CD4-positive, alpha-beta T cell treated with Interferon gamma for 1 hour (primary cell): Measurements from ENCODE around the gene NDRG2.
"Not testable (repeated sequence)": the region's sequence is repeated elsewhere in the genome, so short reads cannot be mapped to it uniquely, and the experiment has no call there.

Experiments used
- DNase-seq: peaks from one replicate; pipeline ENCODE4 v3.0.0-alpha.2; 2020

NDRG2 gene

DNA sequence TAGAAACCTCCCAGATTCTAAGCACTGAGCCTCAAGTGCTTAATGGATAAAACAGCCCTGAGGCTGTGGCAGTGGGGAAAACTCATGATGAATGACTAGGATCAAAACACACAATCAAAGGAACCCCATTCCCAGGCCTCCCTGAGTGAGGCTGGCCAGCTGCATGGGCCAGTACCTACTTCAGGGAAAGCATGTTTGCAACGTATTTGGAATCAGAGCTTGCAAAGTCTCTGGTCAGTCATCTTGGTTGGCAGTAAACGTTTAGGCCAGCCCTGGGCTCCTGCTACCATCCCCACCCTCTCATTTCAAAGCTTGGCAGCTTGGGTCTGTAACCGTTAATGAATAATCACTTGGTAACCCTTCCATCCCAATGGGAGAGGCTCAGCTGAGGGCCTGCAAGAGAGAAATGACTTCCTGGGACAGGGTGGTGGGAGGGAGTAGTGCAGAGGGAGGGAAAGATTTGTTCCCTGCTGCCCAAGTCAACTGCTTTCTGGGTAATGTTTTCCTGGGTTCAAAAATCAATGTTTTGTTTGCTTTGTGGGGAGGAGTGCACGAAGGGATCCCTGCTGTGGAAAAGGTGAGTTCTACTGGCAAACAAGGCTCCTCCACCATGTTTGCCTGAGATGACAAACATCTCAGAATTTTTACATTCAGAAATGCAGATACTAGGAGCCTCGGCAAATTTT lies 30.7 kb upstream of the NDRG2 start:
- DNase-seq = no peak

DNA sequence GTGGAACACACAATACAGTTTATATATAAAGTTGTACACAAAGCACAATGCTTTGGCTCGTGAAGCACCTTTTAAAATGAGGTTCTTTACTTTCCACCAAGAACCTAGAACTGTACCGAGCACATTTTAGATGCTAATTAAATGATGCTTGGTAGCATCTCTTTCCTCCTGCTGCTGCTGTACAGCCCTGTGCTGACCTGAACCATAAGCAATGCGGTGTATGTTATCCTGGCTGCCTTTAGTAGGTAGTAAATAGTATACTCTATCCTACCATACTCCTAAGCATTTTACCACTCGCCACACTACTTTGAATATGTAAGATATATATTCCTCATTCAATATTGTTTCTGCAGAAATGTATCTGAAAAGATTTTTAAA lies 29.9 kb upstream of the NDRG2 start:
- no peak for DNase-seq

DNA sequence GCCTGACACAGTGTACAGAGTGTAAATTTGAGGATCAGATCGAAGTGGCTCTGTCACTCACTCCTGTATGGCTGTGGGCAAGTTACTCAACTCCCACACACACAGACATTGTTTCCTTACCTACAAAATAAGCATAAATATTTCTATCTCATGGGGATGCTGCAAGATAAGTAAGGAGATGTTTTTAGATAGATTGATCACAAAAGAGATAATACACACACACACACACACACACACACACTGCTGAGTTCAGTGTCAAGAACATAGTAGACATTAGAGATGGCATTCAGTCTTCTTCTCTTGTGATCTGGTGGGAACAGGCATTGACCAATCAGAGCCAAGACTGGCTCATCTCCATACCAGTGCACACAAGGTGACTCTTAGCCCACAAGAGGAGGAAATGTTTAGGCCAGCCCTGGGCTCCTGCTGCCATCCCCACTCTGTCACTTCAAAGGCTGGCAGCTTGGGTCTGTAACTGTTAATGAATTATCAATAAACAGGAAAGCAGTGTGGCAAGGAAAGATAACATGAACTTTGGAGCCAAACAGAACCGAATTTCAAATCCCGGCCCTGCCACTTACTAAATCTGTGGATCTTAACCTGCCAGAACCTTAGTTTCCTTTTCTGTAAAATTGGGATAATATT lies 29.4 kb upstream of the NDRG2 start:
- no peak for DNase-seq

DNA sequence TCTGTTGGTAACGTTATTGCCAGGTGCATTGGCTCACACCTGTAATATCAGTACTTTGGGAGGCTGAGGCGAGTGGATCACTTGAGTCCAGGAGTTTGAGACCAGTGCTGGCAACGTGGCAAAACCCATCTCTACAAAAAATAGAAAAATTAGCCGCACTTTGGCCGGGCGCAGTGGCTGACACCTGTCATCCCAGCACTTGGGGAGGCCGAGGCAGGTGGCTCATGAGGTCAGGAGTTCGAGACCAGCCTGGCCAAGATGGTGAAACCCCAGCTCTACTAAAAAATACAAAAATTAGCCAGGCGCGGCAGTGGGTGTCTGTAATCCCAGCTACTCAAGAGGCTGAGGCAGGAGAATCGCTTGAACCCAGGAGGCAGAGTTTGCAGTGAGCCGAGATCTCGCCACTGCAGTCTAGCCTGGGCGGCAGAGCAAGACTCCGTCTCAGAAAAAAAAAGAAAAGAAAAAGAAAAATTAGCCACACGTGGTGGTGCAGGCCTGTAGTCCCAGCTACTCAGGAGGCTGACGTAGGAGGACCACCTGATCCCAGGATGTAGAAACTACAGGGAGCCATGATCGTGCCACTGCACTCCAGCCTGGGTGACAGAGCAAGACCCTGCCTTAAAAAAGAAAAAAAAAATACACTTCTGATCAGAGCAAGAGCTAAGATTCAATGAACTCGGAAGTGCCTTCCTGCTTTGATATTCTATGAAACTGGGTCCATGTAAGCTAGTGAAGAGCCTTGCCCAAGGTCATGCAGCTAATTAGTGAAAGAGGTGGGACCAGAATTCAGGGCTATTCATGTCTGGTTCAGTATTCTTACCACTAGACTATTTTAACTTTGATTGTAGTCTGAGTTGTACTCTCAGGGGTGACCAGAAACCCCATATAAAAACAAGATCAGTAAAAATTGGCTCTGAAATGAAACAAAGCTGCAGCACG lies 28.6 kb upstream of the NDRG2 start:
- no peak for DNase-seq

DNA sequence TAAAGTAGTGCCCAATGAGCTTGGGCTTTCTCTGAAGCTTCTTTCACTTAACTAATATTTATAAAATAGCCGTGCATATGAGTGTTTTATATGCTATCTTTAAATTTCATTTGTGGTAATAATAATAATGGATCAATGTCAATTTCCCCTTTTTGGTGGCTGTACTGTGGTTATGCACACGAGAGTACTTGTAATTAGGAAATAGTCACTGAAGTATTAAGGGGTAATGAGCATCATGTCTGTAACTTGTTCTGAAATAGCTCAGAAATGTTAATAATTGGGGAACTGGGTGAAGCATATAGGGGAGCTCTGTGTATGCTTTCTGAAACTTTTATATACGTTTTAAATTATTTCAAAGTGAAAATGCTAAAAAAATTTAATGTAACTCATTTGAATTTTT lies 25.7 kb upstream of the NDRG2 start:
- DNase-seq = no peak

DNA sequence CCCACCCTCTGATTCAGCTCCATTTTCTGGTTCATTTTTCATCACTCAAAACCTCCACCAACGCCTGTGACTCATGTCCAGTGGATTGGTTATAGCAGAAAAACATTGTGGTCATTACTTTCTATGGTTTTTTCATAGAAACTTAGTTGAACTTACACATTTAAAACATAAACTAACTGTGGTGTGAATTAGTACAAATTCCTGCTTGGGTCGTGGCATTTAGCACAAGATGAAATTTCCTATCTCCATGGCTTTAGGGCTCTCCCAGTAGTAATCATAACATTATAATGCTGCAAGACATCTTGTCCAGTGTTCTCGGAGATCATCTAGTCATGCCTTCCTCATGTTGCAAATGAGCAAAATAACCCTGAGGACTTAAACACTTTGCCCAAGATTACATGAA lies 24.4 kb upstream of the NDRG2 start:
- DNase-seq = no peak

DNA sequence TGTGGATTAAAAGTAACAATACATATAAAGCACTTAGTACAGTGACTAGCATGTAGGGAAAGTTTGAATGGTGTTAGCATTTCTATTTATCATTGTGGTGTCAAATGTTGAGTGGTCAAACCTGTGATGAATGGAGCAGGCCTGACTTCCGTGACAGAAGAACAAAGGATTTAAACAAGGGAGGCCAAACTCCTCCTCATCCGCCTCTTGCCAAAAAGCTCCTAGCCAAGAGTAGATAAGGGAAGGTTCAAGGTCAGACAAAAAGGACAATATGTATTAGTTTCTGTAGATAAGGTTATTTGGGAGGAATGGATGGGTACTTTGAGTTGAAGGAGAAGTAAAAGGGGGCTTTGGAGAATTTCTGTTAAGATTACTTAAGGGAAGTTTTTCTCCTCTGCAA lies 23.8 kb upstream of the NDRG2 start:
- DNase-seq = no peak

DNA sequence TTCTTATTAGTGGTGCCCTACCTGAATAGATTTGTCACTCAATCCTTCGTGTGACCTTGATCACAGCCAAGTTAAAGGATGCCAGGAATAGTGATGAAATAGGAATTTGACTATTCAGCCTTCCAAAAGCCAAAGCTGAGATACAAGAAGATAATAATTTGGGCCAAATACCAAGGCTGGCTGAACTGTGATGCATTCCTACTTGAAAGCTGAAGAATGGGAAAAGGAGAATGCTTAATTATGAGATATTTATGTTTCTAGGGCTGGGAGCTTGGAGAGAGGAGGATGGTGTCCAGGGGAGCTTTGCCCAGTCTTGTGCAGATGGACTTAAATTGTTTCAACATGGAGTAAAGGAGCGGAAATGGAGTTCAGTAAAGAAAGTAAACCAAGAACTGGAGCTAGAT lies 22.5 kb upstream of the NDRG2 start:
- DNase-seq = no peak

DNA sequence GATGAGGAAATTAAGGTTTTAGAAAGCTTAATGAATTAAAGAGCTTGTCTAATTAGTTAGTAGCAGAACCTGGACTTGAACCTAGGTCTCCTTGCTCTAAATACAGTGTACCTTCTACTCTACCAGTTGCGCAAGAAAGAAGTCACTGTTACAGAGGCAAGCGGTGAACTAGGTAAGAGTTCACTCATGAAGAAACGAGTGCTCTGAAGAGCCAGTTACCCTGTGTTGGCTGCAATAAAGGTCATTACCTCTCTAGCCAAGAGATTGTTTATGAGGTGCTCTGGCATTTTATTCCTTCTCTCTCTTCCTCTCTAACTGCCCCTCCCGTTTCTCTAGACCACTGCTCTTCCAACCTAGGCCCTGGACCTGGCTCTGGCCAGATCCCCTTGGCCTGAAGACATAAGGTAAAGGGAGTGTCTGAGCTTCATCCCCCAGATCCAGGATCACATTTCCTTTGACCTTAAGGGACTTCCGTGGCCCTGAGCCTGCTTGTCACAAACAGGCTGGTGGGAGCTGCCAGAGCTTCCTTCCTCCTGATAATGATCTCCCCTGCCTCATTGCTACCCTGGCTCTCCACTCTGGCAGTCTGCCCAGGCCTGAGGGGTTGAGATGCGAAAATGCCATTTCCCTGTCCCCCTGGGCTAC lies 19.2 kb upstream of the NDRG2 start:
- no peak for DNase-seq

DNA sequence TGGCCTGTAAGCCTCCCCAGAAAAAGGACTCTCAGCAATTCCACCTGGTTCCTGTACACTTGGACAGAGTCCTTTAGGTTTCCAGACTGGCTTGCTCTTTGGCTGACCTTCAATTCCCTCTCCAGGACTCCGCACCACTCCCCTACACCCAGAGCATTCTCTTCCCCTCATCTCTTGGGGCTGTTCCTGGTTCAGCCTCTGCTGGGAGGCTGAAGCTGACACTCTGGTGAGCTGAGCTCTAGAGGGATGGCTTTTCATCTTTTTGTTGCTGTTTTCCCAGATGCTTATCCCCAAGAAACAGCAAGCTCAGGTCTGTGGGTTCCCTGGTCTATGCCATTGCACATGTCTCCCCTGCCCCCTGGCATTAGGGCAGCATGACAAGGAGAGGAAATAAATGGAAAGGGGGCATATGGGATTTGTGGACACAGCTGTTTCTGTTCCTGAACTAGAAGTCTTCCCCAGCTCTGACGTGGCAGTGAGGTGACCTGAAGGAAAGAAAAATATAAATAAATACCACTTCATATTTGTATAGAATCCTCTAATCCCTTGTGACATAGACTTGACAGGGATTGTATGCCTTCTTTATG lies 18.6 kb upstream of the NDRG2 start:
- DNase-seq = no peak

DNA sequence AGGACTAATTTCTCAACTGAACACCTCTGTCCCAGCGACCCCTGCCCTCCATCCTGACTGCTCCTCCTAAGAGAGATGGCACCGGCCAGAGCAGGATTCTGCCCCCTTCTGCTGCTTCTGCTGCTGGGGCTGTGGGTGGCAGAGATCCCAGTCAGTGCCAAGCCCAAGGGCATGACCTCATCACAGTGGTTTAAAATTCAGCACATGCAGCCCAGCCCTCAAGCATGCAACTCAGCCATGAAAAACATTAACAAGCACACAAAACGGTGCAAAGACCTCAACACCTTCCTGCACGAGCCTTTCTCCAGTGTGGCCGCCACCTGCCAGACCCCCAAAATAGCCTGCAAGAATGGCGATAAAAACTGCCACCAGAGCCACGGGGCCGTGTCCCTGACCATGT lies 18.1 kb upstream of the NDRG2 start:
- DNase-seq = no peak

DNA sequence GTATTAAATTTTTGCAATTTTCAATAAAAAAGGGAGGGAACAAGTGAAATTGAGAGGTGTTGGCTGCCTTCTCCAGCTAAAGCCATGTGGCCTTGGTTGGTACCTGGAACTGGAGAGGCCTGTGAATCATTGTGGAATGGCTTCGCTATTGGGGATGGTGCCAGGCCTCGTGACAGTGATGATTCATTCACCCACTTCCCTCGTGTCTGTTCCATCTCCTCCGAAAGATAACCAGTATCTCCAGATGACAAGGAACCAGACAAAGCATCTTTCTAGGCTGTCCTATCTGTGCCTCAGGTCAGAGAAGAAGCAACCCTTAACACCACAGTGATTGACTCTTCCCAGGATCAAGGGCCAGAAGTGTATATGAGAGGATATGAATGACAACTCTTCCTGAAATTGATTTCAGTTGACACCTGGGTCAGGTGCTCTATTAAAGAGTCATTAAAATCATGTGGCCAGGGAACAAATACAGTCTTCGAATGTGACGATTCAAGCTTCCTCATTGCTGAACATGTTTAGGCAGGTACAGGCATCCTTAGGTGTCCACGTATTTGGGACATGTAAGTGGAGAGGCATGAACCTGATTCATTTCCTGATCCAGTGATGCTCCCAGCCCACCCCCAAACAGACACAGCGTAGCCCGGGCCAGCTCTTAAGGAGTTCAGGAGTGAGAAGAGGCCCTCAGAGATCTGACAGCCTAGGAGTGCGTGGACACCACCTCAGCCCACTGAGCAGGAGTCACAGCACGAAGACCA lies 17.0 kb upstream of the NDRG2 start, which contains the start of gene RNASE7:
Gene RNASE7 (plus strand): TSS at position 687 of the 758 bp plus-strand sequence. CDS start 631 bp downstream, outside the sequence.
- no peak for DNase-seq

DNA sequence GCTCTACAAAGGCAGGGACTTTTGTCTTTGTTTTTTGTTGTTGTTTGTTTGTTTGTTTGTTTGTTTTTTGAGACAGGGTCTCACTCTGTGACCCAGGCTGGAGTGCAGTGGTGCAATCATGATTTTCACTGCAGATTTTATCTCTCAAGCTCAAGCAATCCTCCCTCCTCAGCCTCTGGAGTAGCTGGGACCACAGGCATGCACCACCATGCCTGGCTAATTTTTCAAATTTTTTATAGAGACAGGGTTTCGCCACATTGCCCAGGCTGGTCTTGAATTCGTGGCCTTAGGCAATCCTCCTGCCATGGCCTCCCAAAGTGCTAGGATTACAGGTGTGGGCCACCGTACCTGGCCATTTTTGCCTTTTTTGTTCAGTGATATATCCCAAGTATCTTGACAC lies 16.1 kb upstream of the NDRG2 start:
- not testable (repeated sequence) for DNase-seq

DNA sequence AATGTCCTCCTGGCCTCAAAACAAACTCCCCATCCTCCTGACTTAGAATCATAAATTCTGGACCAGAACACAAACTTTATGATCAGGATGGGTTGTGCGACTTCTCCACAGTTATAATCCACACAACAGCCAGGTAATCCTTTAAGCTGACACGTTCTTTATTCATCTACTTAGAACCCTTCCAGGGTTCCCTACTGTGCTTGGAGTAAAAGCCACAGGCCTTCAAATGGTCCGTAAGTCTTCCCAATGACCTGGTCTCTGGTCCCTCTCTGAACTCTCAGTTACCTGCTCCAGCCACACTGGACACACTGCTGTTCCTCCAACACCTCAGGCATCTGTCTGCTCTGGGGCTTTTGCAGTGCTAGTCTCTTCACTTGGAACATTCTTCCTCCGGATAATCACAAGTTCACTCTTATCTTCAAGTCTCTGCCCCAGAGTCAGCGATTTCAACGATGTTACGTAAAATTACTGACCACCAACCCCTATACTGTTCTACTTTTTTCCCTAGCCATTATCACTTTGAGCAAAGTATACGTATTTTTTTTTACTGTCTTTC lies 15.6 kb upstream of the NDRG2 start:
- no peak for DNase-seq

DNA sequence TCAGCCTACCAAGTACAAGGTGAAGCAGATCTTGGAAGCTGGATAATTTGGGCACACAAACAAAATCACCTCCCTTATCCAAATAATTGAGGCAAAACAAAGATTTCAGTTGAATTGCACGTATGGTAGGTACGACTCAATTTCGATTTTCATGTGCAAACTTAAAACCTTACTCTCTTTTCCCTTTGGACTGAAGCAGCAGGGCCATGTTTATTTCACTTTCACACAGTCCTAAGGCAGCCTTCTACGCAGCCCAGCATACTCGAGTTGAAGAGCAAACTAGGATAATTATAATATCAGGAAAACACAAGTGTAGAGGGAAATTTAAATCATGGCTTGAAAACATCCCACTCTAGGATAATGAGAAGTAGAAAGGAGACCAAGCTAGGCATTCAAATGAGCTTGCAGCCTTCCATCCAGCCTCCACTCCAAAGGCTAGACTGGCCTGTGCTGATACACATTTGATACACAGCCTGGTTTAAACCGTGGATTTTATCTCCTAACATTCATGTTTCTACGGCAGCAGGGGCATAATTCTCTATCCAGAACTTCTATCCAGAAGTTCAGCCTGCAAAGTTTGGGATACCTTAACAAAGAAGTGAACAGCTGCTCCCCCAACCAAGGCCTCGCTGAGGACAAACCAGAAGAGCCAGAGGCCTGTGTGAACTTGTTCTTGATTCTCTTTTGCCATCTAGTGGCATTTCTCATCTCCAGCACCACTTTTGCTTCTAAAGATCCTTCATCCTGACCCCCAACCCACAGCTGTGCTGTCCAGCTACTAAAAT lies 14.9 kb upstream of the NDRG2 start:
- no peak for DNase-seq

DNA sequence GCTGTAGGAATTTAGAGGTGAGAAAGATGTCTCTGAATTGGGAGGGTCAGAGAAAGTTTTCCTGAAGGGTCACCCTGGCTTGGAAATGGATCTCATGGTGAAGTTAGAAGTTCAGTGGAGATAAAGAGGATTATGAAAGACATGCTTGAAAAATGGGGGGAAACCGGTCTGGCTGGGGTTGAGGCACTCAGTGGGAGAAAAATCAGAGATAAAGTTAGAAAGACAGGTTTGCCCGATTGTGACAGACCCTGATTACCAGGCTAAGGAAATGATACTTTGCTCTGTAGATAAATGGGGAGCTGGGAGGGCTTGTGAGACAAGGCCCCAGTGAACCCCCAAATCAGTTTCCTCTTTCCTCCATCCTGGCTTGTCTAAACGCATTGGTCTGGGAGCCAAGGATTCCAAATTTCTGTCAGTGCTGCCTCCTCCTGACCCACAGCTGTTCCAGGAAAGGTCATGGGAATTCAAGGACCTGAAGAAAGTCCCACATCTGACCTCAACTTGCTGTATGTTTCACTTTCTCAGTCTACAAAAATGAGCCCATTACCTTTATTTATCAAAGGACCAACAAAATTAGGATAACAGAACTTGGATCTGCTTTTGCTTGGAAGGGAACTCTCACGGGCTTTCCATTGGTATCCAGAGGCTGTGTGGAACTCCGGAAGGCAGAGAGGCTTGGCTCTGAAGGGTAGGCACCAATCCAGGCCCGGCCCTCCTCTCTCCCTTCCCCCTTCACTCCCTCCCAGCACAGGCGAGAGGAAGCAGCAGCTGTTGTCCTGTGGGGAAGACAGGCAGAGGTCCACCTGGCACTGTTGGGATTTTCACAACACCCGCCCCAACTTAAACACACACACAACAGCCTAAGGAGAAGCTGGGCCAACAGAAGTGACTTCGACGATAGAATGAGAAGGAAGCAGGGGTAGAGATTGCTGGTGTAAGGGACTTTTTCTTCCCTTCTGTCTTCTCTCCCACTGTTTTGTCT lies 13.9 kb upstream of the NDRG2 start:
- no peak for DNase-seq

DNA sequence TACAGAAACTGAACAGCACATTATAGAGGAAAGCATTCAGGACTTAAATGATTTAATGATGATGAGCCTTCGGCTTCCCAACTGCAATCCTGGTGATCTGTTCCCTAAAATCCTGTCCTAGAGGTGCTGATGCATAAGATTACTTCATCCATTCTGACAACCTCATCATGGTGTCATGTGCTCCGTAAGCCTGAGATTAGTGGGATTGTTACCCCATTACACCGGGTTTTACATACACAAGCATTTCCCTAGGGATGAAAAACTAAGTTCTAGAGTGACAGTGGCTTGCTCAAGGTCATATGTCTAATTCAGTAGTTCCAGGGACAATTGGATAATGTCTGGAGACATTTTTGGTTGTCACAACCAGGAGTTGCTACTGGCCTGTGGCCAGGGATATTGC lies 12.3 kb upstream of the NDRG2 start:
- no peak for DNase-seq

DNA sequence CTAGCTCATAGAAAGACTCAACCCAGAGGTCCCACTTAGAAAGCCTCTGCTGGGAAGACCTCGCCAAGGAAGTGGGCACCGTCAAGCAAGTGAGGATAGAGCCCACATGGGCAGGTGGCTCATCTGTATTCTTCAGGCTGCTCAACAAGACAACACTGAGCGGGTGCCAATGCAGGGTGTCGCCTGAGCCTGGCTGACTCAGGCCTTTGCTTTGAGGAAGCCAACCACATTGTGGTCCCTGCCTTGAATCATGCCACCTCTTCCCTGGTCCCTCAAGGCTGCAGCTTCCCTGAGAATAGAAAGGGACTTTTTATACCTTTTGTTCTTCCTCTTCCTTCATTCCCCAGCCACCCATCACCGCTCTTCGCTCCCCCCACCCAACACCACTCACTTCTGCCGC lies 11.9 kb upstream of the NDRG2 start:
- no peak for DNase-seq

DNA sequence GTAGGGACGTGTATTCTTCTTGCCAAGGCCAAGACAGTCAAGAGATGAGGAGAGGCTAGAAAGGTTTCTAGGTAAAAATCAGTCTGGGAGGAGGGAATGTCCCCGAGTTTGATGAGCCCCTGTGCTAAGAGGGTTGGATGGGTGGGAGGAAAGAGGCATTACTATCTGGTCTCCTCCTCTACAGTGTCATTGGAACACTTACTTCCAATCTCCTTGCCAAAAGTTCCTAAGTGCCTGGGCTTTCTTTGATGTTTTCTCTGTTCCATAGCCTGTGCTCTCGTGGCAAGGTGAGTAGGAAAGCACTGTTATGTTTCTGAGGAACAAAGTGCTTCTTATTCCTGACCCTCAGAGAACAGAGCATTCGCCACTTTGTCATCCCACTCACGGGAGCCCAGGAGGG lies 9.8 kb upstream of the NDRG2 start, which contains the start of gene RNASE13:
Gene RNASE13 (minus strand): TSS at position 101 of the 400 bp plus-strand sequence. CDS start 519 bp downstream, outside the sequence.
- DNase-seq = no peak
